Astrocyte of the cerebellum (primary cell): ENCODE data around the gene GRPEL1.

Experiments
- DNase-seq: peaks from one replicate; pipeline ENCODE4 v3.0.0-alpha.2; 2011; ENCODE audit warnings: low read depth
- H3K4me3 ChIP-seq: 2 replicates; pipeline ENCODE4 v1.5.1; 2011; ENCODE audit warnings: mild to moderate bottlenecking, low read depth, low read length, moderate library complexity
- in situ Hi-C: cut with HindIII; loops from 2 replicates; pipeline ENCODE4 v1.10.0; 2017; ENCODE audit warnings: low sequenced_read_pairs
- TF ChIP-seq, protein P1 (sequence below): IDR thresholded peaks from 2 replicates; pipeline ENCODE4 v1.5.1; 2012; ENCODE audit warnings: low read length, low read depth, moderate library complexity, mild to moderate bottlenecking; ENCODE audit errors: missing control alignments

Gene GRPEL1

DNA sequence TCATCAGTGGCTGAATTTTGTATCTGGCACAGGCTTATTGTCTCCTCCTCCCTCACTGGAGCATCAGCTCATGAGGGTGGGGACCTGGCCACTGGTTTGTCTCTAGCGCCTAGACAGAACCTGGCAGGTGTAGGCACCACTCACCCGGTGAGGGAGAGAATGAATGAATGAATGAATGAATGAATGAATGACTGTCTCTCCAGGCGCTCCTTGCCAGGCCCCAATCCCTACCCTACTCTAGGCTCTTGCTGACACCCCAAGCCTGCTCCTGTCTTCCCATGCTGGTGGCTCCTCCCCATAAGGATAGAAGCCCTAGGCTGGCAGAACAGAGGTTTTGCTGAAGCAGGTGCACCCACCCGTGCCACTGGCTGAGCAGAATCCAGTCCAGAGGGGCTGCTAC lies 41.3 kb upstream of the GRPEL1 start:
- no peak overlapping the region for H3K4me3 ChIP-seq
- TF ChIP-seq, protein P1, sequence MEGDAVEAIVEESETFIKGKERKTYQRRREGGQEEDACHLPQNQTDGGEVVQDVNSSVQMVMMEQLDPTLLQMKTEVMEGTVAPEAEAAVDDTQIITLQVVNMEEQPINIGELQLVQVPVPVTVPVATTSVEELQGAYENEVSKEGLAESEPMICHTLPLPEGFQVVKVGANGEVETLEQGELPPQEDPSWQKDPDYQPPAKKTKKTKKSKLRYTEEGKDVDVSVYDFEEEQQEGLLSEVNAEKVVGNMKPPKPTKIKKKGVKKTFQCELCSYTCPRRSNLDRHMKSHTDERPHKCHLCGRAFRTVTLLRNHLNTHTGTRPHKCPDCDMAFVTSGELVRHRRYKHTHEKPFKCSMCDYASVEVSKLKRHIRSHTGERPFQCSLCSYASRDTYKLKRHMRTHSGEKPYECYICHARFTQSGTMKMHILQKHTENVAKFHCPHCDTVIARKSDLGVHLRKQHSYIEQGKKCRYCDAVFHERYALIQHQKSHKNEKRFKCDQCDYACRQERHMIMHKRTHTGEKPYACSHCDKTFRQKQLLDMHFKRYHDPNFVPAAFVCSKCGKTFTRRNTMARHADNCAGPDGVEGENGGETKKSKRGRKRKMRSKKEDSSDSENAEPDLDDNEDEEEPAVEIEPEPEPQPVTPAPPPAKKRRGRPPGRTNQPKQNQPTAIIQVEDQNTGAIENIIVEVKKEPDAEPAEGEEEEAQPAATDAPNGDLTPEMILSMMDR = no peak
- in situ Hi-C loops = no loop called here
- no peak for DNase-seq

DNA sequence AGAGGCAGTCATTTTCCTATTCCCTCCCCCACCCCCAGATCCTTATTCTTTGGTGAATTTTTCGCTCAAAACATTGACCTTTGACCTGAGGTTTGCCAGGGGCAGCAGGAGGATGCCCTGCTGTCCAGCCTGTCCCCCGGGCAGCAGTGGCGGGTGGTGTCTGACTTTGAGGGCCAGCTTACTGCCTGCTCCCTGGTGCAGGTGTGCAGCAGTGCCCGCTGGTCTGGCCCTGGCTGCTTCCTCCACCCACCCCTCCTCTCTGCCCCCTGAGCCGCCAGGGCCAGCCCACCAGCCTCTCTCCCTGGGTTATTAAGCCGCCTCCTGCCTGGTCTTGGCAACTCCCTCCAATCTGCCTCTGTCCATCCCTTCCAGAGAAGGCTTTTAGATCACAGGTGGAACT lies 40.8 kb upstream of the GRPEL1 start:
- no peak for DNase-seq
- TF ChIP-seq, protein P1 = no peak
- in situ Hi-C loops = no loop called here
- H3K4me3 ChIP-seq = no peak overlapping the region

DNA sequence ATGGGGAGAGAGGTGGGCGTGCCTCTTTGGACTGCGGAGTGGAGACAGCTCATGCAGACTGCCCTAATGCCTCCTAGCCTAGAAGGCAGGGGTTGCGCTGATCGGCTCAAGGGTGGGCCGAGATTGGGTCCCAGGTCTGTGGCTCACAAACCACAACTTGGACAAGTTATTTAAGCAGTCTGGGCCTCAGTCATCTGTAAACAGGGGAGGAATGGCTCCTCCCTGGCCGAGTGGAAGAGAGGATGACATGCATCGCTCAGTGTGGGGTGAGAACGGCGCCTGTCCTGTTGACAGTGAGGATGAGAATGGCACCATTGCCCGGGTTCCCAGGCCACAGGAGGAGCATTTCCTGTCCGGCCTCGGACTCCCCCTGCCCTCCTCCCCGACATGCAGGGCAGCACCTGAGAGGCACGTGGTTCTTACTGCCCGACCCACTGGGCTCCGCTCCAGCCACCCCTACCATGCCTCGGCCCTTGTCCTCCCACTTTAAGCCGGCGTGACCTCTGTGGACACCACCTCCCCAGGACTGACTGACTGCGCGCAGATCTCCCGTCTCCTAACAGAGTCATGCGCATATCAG lies 40.3 kb upstream of the GRPEL1 start:
- no peak for DNase-seq
- TF ChIP-seq, protein P1 = no peak
- in situ Hi-C loops = no loop called here
- no peak overlapping the region for H3K4me3 ChIP-seq

- TF ChIP-seq, protein P1 = no peak
- DNase-seq = no peak
- no peak overlapping the region for H3K4me3 ChIP-seq
- in situ Hi-C loops = no loop called here
These were observed 39.5 kb upstream of the GRPEL1 start for GRCh38 chr4:7107166-7107905.

DNA sequence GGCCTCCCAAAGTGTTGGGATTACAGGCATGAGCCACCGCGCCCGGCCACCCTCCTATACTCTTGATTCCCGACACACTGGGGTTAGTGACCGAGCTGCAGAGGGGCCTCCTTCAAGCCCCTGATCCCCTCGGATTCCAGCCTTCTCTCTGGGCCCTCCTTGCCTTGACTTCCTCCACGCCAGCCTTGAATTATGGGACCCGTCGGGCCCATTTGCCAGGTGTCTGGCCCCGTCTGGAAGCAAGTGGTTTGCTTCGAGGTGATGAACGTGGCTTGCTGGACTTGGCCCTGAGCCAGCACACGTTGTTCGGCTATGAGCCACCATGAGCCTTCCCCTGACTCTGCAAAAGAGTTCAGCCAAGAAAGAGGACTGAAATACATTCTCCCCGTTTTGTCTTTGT lies 37.4 kb upstream of the GRPEL1 start:
- no peak for DNase-seq
- no peak overlapping the region for H3K4me3 ChIP-seq
- TF ChIP-seq, protein P1 = no peak
- in situ Hi-C loops = no loop called here

GRCh38 chr4:7104366-7105031 lies 36.6 kb upstream of the GRPEL1 start:
- TF ChIP-seq, protein P1 = no peak
- in situ Hi-C loops = no loop called here
- no peak for DNase-seq
- no peak overlapping the region for H3K4me3 ChIP-seq
